ENCODE results near the gene TBC1D9B.

Gene TBC1D9B

DNA sequence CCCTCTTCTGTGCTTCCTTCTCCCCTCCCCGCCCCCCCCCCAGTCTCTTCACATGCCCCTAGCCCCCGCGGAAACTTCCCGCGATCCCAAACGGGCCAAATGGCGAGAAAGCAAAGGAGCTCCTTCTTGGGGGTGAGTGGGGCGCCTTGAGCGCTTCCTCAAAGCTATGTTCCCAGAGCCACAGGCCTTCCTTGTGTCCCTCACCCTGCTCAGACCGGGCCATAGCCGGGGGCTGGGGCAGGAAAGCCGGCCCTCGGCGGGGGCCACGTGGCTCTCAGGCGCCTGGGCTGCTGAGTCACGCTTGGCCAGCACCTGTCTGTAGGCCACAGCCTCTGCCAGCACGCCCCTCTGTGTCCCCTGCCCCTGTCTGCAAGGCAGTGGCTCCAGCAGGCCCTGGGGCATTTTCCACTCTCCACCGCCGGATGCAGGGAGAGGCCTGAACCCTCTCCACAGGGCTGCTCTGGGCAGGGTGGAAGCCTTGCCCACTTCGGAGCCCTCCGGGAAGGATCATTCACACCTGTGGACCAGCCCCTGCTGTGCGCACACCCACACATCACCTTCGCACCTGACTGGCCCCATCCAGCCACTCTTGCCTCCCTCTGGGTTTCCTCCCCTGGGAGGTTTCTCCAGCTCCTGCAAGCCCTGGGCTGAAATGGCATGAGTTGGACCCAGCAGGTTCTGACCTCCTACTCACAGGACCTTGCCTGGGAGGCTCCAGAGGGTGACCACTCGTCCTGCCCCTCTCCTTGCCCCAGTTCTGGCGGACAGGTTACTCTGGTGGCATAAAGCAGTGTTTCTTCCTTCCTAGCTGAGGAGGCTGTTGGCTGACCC, 88.2 kb downstream of the TBC1D9B start:
- peak; percentile 49 for DNase-seq

DNA sequence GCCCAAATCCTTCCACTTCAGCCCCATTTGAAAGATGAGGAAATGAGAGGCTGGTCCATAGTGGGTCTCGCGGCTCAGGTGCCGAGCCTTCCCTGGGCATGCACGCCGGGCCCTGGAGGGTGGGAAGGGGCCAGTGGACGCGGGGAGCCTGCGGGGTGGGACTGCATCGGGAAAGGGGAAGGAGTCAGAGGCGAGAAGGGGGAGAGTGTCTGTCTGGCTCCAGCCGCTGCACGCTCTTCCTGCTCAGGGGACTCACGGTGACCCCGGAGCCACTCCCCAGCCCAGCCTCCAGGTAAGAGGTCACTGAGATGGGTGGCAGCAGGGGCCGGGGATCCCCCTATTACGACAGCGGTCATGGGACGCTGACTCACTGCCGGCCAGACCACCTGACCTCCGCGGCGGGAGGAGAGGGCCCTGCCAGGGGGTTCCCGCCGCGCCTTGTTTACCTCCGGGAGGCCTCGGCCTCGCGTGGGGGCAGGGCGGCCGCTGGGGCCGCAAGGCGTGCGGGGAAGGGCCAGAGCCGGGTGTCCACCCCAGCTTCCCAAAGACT, 88.9 kb downstream of the TBC1D9B start:
- peak; percentile 80 for DNase-seq

DNA sequence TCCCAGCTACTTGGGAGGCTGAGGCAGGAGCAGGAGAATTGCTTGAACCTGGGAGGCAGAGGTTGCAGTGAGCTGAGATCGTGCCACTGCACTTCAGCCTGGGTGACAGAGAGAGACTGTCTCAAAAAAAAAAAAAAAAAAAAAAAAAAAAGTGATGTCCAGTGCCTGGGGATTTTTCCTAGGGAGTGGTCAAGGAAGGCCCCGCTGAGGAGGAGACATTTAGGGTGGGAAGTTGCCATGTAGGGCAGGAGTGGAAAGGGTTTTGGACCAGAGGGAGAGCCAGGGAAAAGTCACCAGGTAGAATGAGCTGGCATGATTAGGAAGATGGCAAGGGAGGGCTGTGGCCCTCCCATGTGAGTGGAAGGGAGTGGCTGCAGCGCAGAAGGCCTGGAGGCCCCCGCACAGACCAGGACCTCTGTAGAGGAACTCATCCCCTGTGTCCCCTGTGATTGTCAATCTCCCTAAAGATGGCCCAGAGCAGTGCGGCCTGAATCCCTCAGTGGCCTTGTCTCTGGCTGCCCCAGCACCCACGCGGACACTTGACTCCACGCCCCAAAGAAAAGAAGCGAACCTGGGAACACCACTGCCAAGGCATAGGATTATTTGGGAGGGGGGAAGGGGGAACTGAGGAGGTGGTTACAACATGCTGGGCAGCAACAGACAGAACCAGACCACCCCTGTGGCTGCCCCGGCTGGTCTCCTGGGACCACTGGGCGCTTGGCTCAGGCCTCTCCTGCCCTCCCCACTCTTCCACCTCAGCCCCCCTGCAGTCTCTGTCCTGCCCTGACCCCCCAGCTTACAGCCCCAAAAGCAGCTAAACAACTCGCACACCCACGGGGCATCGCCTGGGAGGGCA, 89.6 kb downstream of the TBC1D9B start:
- no peak for DNase-seq

DNA sequence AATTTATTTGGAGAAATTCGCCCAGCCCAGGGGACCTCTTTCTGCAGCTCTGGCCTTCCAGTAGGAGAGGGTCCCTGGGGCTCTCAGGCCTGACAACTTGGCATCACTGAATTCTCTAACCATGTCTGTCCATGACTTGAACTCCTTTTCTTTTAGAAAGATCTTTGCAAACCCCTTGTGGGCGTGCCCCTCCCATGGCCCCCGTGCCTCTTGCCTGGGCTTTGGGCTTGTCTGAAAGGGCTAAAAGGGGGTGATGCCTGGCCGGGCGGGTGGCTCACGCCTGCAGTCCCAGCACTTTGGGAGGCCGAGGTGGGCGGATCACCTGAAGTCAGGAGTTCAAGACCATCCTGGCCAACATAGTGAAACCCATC, 90.2 kb downstream of the TBC1D9B start:
- DNase-seq: no peak

DNA sequence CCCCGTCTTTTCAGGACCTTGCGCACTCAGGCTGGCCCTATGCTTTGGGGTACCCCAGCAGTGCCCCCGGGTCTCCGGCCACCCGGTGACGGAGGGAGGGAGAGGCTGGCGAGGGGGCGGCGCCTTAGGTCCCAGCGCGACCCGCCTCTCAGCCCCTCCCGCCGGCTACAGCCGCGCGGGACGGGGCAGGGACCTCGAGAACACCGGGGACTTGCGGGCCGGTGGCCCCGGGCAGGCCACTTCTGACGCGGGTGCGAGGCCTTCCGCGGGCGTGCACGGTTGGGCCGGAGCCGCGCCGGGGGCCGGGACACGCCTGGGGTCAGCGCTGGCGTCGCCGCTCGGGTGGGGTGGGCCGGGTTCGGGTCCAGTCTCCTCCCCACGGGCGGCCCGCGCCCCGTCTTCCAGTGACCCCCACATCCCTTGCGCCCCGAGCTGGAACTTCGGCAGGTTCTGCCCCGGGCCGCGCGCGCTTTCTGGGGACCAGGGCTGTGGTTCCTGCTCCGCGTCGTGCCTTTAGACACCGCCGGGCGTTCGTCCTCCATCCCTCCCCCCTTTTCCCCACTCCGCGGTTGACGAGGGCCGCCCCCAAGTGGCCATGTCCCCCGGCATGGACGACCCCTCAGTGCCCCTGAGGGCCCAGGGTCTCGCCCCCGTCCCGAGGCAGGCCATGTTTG, 90.8 kb downstream of the TBC1D9B start:
- no peak for DNase-seq

DNA sequence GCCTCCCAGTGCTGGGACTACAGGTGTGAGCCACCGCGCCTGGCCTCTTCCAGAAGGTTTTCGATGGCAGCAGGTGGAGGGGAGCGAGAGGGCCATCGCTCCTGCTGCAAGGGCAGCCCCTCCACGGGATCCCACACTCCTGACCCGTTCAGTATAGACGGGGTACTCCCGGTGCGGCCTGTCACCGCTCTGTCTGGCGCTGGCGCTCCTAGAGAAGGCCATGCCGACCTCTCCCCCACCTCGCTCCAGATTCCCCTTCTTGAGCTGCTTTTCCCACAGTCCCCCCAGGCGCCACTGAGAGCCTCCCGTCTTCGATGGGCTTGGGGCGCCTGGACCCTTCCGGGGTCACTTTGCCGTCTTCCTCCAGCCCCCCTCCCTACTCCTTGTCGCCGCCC, 91.3 kb downstream of the TBC1D9B start:
- no peak for DNase-seq

DNA sequence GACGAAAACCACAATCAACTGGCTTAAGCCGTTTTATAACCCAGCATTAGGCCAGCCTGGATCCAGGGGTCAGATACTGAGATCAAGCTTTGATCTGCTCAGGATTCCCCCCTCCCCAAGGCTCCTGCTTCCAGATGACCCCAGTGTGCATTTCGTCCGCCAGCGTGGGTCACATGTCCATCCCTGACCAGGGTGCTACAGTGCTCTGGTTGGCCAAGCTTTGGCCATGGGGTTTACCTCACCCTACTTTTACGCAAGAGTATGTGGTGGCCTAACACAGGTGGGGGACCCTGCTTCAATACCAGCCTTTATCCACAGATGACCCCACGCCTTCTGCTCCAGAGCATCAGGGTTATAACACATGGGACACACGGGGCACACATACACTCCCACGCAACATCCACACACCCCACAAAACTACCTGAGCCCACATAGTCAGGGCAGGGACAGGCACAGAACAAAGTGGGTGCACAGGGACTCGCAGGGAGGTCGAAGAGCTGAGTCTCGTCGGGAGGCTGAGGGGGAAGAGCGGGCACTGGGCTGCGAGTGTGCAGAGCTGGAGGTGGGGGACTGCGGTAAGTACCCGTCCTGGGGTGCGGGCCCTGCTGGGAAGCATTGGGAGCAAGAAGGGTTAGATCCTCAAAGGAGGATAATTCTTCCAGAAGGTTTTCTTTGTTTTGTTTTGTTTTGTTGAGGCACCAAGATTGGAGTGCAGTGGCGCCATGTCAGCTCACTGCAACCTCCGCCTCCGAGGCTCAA, 92.0 kb downstream of the TBC1D9B start:
- DNase-seq: no peak

DNA sequence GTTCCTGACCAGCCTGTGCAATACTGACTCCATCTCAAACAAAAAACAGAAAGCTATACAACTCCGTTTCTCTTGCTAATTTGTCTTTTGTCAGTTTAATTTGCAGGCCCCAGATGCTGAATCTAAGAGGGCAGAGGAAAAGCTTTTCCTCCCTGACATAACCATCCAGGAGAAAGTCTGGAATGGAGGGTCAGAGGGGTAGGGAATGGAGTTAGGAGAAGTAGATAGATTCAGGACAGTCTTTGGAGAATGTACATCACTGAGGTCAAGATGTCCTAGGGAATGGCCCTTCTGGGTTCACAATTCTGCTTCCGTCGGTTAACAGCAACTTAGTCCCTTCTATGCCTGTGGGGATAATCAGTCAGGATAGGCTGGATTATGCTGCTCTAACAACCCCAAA, 93.6 kb downstream of the TBC1D9B start:
- no peak for DNase-seq

DNA sequence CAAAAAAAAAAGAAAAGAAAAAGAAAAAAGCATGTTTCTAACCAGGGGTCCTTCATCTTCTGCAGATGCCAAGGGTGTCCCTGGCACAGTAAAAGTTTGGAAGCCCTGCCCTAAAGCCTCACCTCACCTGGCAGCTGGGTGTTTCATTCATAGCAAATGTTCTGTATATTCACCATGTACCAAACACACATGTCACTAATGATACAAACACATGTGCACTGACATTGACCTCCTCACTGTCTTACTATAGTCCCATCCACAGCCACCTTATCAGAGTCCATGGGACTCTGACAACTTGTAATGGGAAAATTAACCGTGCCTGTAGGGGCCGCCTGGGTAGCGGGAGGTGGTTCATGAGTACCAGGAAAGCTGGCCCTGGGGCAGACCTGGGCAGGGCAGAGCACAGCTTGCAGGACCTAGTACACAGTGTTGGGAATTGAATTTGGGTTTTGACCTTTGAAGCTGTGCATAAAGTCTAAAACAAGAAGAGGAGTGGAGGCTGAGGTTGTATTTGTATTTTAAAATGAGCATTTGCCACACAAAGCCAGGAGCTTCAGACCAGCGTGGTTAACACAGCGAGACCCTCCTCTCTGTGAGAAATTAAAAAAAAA, 94.6 kb downstream of the TBC1D9B start:
- DNase-seq: no peak

DNA sequence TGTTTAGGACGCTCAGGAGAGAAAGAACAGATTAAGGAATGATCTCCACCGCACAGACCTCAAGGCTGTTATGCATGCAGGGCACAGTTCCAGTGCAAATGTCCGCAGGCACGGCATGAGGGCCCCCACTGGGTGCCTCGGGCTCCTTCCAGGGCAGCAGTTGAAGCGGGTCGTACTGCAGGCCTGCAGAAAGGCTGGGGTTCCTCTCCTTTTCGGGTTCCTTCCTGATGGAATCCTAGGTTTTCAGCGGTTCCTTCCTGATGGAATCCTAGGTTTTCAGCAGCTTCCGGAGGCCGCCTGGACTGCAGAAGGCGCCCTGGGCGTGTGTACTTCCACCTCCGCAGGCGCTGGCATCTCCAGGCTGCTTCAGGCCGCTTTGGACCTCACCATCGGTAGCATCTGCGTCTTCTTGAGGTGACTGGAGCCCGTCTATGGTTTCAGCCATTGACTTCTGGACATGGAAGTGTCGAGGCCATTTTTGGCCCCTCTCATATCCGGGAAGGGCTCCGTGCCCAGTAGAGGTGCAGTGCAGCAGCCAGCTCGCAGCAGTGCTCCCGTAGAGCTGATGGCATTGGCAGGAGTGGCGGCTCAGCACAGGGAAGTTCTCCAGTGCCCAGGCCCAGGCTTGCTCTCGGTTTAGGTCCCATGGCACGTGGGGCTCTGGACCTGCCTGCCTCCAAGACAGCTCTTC, 95.4 kb downstream of the TBC1D9B start:
- DNase-seq: no peak

All from stimulated activated CD4-positive, alpha-beta T cell treated with anti-CD3 and anti-CD28 coated beads, Interleukin-4, amount 100 ng/mL, for 1 hour (primary cell).